ENCODE measurements around the gene CDCP1. TPM values are rescaled to one million over a fixed set of nuclear protein-coding genes. Genes with fewer than 3 reads are reported as not detected.
"Not testable (repeated sequence)": the region's sequence is repeated elsewhere in the genome, so short reads cannot be mapped to it uniquely, and the experiment has no call there.

The CDCP1 gene
- total RNA-seq, 6 donors from 2014 or later, result 9.9 to 32.7 (median 19.2) TPM

GRCh38 chr3:45079715-45080114 is 66.5 kb downstream of the CDCP1 start:
- H3K4me3 ChIP-seq, result no peak overlapping the region
- no peak for DNase-seq
- no peaks in the 10 kb centered on the region for H3K36me3 ChIP-seq
- H3K27me3 ChIP-seq, result no peaks in the 10 kb centered on the region
- TF ChIP-seq CTCF (IDR thresholded peaks at IDR 0.05) (no peak), POLR2AphosphoS5 (IDR thresholded peaks at IDR 0.05) (no peak), POLR2A (IDR thresholded peaks at IDR 0.05) (no peak), EP300 (IDR thresholded peaks at IDR 0.05) (no peak)
- no peak for ATAC-seq (ENCODE audit: low FRiP score in 2 of 2)
- no peak overlapping the region for H3K27ac ChIP-seq
- H3K4me1 ChIP-seq, result no peaks in the 10 kb centered on the region
- no peaks in the 10 kb centered on the region for H3K9me3 ChIP-seq
- WGBS, 2 donors, result 88% methylated on average over 1 of the region's 1 CpG; no CpG with 5 or more reads in 1 of the 2 donors

GRCh38 chr3:45078910-45079522 is 67.2 kb downstream of the CDCP1 start:
- Histone ChIP-seq H3K4me3 (no peak overlapping the region), H3K36me3 (no peaks in the 10 kb centered on the region), H3K27ac (no peak overlapping the region), H3K9me3 (no peaks in the 10 kb centered on the region), H3K27me3 (no peaks in the 10 kb centered on the region), H3K4me1 (no peaks in the 10 kb centered on the region)
- TF ChIP-seq CTCF (IDR thresholded peaks at IDR 0.05) (peak in 1 of 6 experiments; percentile 7), POLR2AphosphoS5 (IDR thresholded peaks at IDR 0.05) (no peak), POLR2A (IDR thresholded peaks at IDR 0.05) (no peak), EP300 (IDR thresholded peaks at IDR 0.05) (no peak)
- ATAC-seq (ENCODE audit: low FRiP score in 2 of 2) (no peak), DNase-seq (no peak)
- 70 to 76% methylated on average over 8 of the region's 8 CpGs for WGBS, 2 donors

- H3K27me3 ChIP-seq; H3K27ac ChIP-seq; ATAC-seq (ENCODE audit: low FRiP score in 2 of 2); H3K36me3 ChIP-seq; H3K4me1 ChIP-seq; H3K4me3 ChIP-seq; H3K9me3 ChIP-seq; DNase-seq: not testable (repeated sequence)
- 0 to 100% methylated on average over 1 of the region's 1 CpG for WGBS, 2 donors
Measured at GRCh38 chr3:45078256-45078655, 67.9 kb downstream of the CDCP1 start.

- DNase-seq, result no peak
- Histone ChIP-seq H3K4me1 (no peaks in the 10 kb centered on the region), H3K27ac (peak overlapping the region in 2 of 4 donors; percentile 13 to 39), H3K27me3 (no peaks in the 10 kb centered on the region), H3K4me3 (no peak overlapping the region), H3K9me3 (no peaks in the 10 kb centered on the region), H3K36me3 (no peaks in the 10 kb centered on the region)
- TF ChIP-seq POLR2AphosphoS5 (IDR thresholded peaks at IDR 0.05), result no peak
- TF ChIP-seq POLR2A (IDR thresholded peaks at IDR 0.05), result peak in 1 of 4 donors; percentile 40
- 71 to 77% methylated on average over 11 of the region's 11 CpGs for WGBS, 2 donors
- ATAC-seq (ENCODE audit: low FRiP score in 2 of 2), result no peak
Measured at GRCh38 chr3:45075821-45076625, 70.2 kb downstream of the CDCP1 start.

- TF ChIP-seq CTCF (IDR thresholded peaks at IDR 0.05) (no peak), EP300 (IDR thresholded peaks at IDR 0.05) (no peak), POLR2A (IDR thresholded peaks at IDR 0.05) (no peak), POLR2AphosphoS5 (IDR thresholded peaks at IDR 0.05) (no peak)
- Histone ChIP-seq H3K36me3 (no peaks in the 10 kb centered on the region), H3K27me3 (no peaks in the 10 kb centered on the region), H3K27ac (no peak overlapping the region), H3K4me1 (peaks cover 0 to 1% (median 0%) of the 10 kb centered on the region in 4 donors), H3K4me3 (no peak overlapping the region), H3K9me3 (no peaks in the 10 kb centered on the region)
- ATAC-seq (ENCODE audit: low FRiP score in 2 of 2), result no peak
- no peak for DNase-seq
Measured at GRCh38 chr3:45071075-45071474, 75.1 kb downstream of the CDCP1 start.

Measured in upper lobe of left lung (tissue), 6 donors.